HCT116 (cell line): Measurements from ENCODE around the gene EP300. TPM values are rescaled to one million over a fixed set of nuclear protein-coding genes. Genes with fewer than 3 reads are reported as not detected.

Experiments
- ATAC-seq: fragments of 200-7000 bp; cut with Tn5 transposase; 2 replicates; pipeline ENCODE4 v1.9.1; 2020; ENCODE audit warnings: mild to moderate bottlenecking, moderate library complexity
- BruUV-seq: library from RNA; stranded (reverse); fragments of 400-500 nt; replicated peaks from 2 replicates; lab custom pipeline; 2021; lab: Mats Ljungman, UMichigan
- CTCF ChIA-PET: fragments of 300-600 bp; sonication (Branson Sonifier 250); formaldehyde crosslinking; loops from one replicate; lab custom pipeline; 2021; ENCODE audit warnings: antibody characterized with exemption; lab: Charles Lee
- POLR2A ChIA-PET: fragments of 300-600, 350-600 bp; sonication (Branson Sonifier 250); formaldehyde crosslinking; loops from one replicate; lab custom pipeline; 2021; ENCODE audit warnings: antibody characterized with exemption; lab: Charles Lee
- RAD21 ChIA-PET, 2 experiments: fragments of 300-600 bp; sonication (Branson Sonifier 250); formaldehyde crosslinking; loops; one replicate each; lab custom pipeline; 2023; ENCODE audit warnings: low total read pairs in 2 of 2; ENCODE audit not compliant: uncharacterized antibody in 2 of 2, unreplicated experiment in 2 of 2, low non-redundant PET in 1 of 2; lab: Charles Lee
- DNase-seq: peaks from one replicate; pipeline ENCODE4 v3.0.0-alpha.2; 2010; ENCODE audit warnings: low read depth, low spot score
- H2AFZ ChIP-seq: fragments of 200-600 bp; shearing (Covaris generic), sonication (generic); 2 replicates; pipeline ENCODE4 v1.6.1; 2017; ENCODE audit warnings: low read depth, mixed run types, mixed read lengths, antibody characterized with exemption, low read length; ENCODE audit not compliant: poor library complexity, severe bottlenecking
- H3K27ac ChIP-seq: 2 replicates; pipeline ENCODE4 v1.5.1; 2012; ENCODE audit warnings: low read depth, low read length
- H3K27me3 ChIP-seq: fragments of 200-600 bp; sonication (generic); 2 replicates; pipeline ENCODE4 v1.6.1; 2016; ENCODE audit warnings: mixed run types, low read length, mixed read lengths; ENCODE audit not compliant: insufficient read depth
- H3K36me3 ChIP-seq, 2 experiments: fragments of 200-500 bp in 1 of 2; fragments of 200-600 bp in 1 of 2; sonication (Bioruptor generic) in 1 of 2; sonication (generic) in 1 of 2; 2 replicates each; pipeline versions ENCODE4 v1.5.1 to v1.6.1; 2014 to 2016; ENCODE audit warnings: low read length in 2 of 2, inconsistent platforms in 1 of 2, mixed read lengths in 1 of 2, mixed run types in 1 of 2; ENCODE audit not compliant: insufficient read depth in 2 of 2, control insufficient read depth in 1 of 2
- H3K4me1 ChIP-seq, 2 experiments: fragments of 200-600 bp in 1 of 2; sonication (generic) in 1 of 2; 2 replicates each; pipeline versions ENCODE4 v1.5.1 to v1.6.1; 2012 to 2017; ENCODE audit warnings: low read length in 2 of 2, inconsistent platforms in 1 of 2, mild to moderate bottlenecking in 1 of 2, mixed read lengths in 1 of 2, mixed run types in 1 of 2, moderate library complexity in 1 of 2; ENCODE audit not compliant: insufficient read depth in 2 of 2, control insufficient read depth in 1 of 2
- H3K4me2 ChIP-seq: fragments of 200-600 bp; sonication (generic); 2 replicates; pipeline ENCODE4 v1.6.1; 2017; ENCODE audit warnings: mixed run types, low read length, mixed read lengths
- H3K4me3 ChIP-seq, 2 experiments: fragments of 200-600 bp in 1 of 2; sonication (generic) in 1 of 2; replicated peaks in 1 of 2; 2 replicates each; pipeline ENCODE4 v1.5.1; 2011 to 2016; ENCODE audit warnings: low read length in 2 of 2, control low read depth in 1 of 2, low read depth in 1 of 2, mild to moderate bottlenecking in 1 of 2, mixed read lengths in 1 of 2, mixed run types in 1 of 2
- H3K79me2 ChIP-seq: fragments of 200-600 bp; sonication (generic); 2 replicates; pipeline ENCODE4 v1.6.1; 2017; ENCODE audit warnings: mild to moderate bottlenecking, mixed run types, low read length, moderate library complexity, mixed read lengths; ENCODE audit not compliant: insufficient read depth
- H3K9ac ChIP-seq: fragments of 200-600 bp; sonication (generic); 2 replicates; pipeline ENCODE4 v1.6.1; 2016; ENCODE audit warnings: low read length, mixed read lengths
- H3K9me2 ChIP-seq: fragments of 200-600 bp; sonication (generic), shearing (Covaris generic); 2 replicates; pipeline ENCODE4 v1.6.1; 2017; ENCODE audit warnings: mixed run types, mild to moderate bottlenecking, moderate library complexity; ENCODE audit not compliant: insufficient read depth
- H3K9me3 ChIP-seq, 2 experiments: fragments of 200-500 bp in 1 of 2; fragments of 200-600 bp in 1 of 2; sonication (Bioruptor generic) in 1 of 2; sonication (generic) in 1 of 2; 2 replicates each; pipeline ENCODE4 v1.6.1; 2014 to 2017; ENCODE audit warnings: low read length in 2 of 2, mixed read lengths in 2 of 2, inconsistent platforms in 1 of 2, low read depth in 1 of 2, mild to moderate bottlenecking in 1 of 2, mixed run types in 1 of 2, moderate library complexity in 1 of 2; ENCODE audit not compliant: control insufficient read depth in 1 of 2, insufficient read depth in 1 of 2
- H4K20me1 ChIP-seq: fragments of 200-600 bp; sonication (generic), shearing (Covaris generic); 2 replicates; pipeline ENCODE4 v1.6.1; 2017; ENCODE audit warnings: mixed run types, mild to moderate bottlenecking, moderate library complexity; ENCODE audit not compliant: insufficient read depth
- ATF3 ChIP-seq: IDR thresholded peaks from 2 replicates; pipeline ENCODE4 v1.6.1; 2012
- CBX3 ChIP-seq: IDR thresholded peaks from 2 replicates; pipeline ENCODE4 v1.6.1; 2012; ENCODE audit warnings: low read depth
- CEBPB ChIP-seq: IDR thresholded peaks from 2 replicates; pipeline ENCODE4 v1.6.1; 2012; ENCODE audit warnings: low read depth
- CTCF ChIP-seq, 3 experiments: fragments of 200-600 bp in 1 of 3; sonication (generic) in 1 of 3; IDR thresholded peaks in 2 of 3; conservative IDR thresholded peaks in 1 of 3; 2 replicates each; pipeline ENCODE4 v1.5.1; 2012 to 2017; ENCODE audit warnings: low read depth in 2 of 3, low read length in 2 of 3, antibody characterized with exemption in 1 of 3, borderline replicate concordance in 1 of 3, control low read depth in 1 of 3, mild to moderate bottlenecking in 1 of 3, mixed read lengths in 1 of 3, mixed run types in 1 of 3, moderate library complexity in 1 of 3; ENCODE audit not compliant: insufficient read depth in 1 of 3
- EGR1 ChIP-seq: IDR thresholded peaks from 2 replicates; pipeline ENCODE4 v1.6.1; 2012; ENCODE audit warnings: low read depth
- ELF1 ChIP-seq: IDR thresholded peaks from 2 replicates; pipeline ENCODE4 v1.6.1; 2012; ENCODE audit warnings: low read depth, borderline replicate concordance
- EZH2 ChIP-seq: fragments of 200-600 bp; sonication (generic); IDR thresholded peaks from 2 replicates; pipeline ENCODE4 v1.6.1; 2017; ENCODE audit warnings: antibody characterized with exemption, mixed run types
- EZH2phosphoT487 ChIP-seq: fragments of 200-600 bp; IDR thresholded peaks from 2 replicates; pipeline ENCODE4 v1.6.1; 2018; ENCODE audit warnings: antibody characterized with exemption, borderline replicate concordance
- FOSL1 ChIP-seq: IDR thresholded peaks from 2 replicates; pipeline ENCODE4 v1.6.1; 2012; ENCODE audit warnings: low read depth
- JUND ChIP-seq: IDR thresholded peaks from 2 replicates; pipeline ENCODE4 v1.6.1; 2012
- MAX ChIP-seq: IDR thresholded peaks from 2 replicates; pipeline ENCODE4 v1.6.1; 2012
- POLR2A ChIP-seq: IDR thresholded peaks from 2 replicates; pipeline ENCODE4 v1.7.0; 2011; ENCODE audit warnings: borderline replicate concordance; ENCODE audit not compliant: insufficient read depth, insufficient read length; ENCODE audit errors: extremely low read depth
- POLR2AphosphoS5 ChIP-seq: IDR thresholded peaks from 2 replicates; pipeline ENCODE4 v1.6.1; 2011; ENCODE audit warnings: mild to moderate bottlenecking, low read depth, low read length, moderate library complexity
- RAD21 ChIP-seq: IDR thresholded peaks from 2 replicates; pipeline ENCODE4 v1.6.1; 2012; ENCODE audit warnings: low read depth, mild to moderate bottlenecking
- REST ChIP-seq: IDR thresholded peaks from 2 replicates; pipeline ENCODE4 v1.6.1; 2012; ENCODE audit warnings: low read depth
- SIN3A ChIP-seq: IDR thresholded peaks from 2 replicates; pipeline ENCODE4 v1.6.1; 2012; ENCODE audit warnings: low read depth
- SRF ChIP-seq: IDR thresholded peaks from 2 replicates; pipeline ENCODE4 v1.6.1; 2012; ENCODE audit warnings: low read depth
- TCF7L2 ChIP-seq: IDR thresholded peaks from 2 replicates; pipeline ENCODE4 v1.7.0; 2011; ENCODE audit warnings: borderline replicate concordance, inconsistent platforms; ENCODE audit not compliant: insufficient read depth, insufficient read length; ENCODE audit errors: extremely low read depth
- YY1 ChIP-seq: IDR thresholded peaks from 2 replicates; pipeline ENCODE4 v1.6.1; 2011; ENCODE audit warnings: low read length, low read depth, moderate library complexity, mild to moderate bottlenecking; ENCODE audit not compliant: insufficient replicate concordance; ENCODE audit errors: extremely low read depth
- ZFX ChIP-seq: fragments of 450-650 bp; IDR thresholded peaks from 2 replicates; pipeline ENCODE4 v1.6.1; 2017
- ZNF274 ChIP-seq: fragments of 200-500 bp; sonication (Bioruptor generic); IDR thresholded peaks from 2 replicates; pipeline ENCODE4 v1.6.1; 2014; ENCODE audit warnings: mild to moderate bottlenecking, low read depth, low read length, inconsistent platforms
- intact Hi-C: fragments of 100-400 bp; cut with micrococcal nuclease; formaldehyde crosslinking; loops from 2 replicates; pipeline ENCODE4 v1.10.0; 2022
- total RNA-seq: library from RNA; stranded (reverse); gene quantifications from one replicate; pipeline ENCODE4 v1.2.1, GENCODE V29; 2021; ENCODE audit not compliant: unreplicated experiment

EP300 gene
- total RNA-seq, 1 experiment from 2014 or later, result 38.8 TPM

GRCh38 chr22:41091132-41092022 is 1.0 kb upstream of the EP300 start:
- intact Hi-C loops, result loop anchor here (1.0 to 10.0 kb wide), 5 partner anchors 69 to 353 kb away; partner anchors contain the start of genes RBX1, TEF and TOB2
- DNase-seq, result peak; percentile 95
- no peaks in the 10 kb centered on the region for H3K27me3 ChIP-seq
- ChIA-PET RAD21 (interaction anchor here (0.8 to 1.4 kb wide), 3 partner anchors 140 to 169 kb away, joined by 3 to 5 read pairs (median 3); partner anchors contain the start of gene RBX1 (in 1 of the 2)), CTCF (interaction anchor here (2.4 kb wide), 1 partner anchor 169 kb away, joined by 10 read pairs; no protein-coding TSS in a partner anchor), POLR2A (interaction anchor here (1.0 to 1.5 kb wide), 2 partner anchors 140 kb away, joined by 3 to 7 read pairs; partner anchors contain the start of gene RBX1)
- no peaks in the 10 kb centered on the region for H3K9me3 ChIP-seq
- H3K4me3 ChIP-seq, result peak overlapping the region; percentile 71 to 72
- no peaks in the 10 kb centered on the region for H3K9me2 ChIP-seq
- peak overlapping the region; percentile 96 for H3K9ac ChIP-seq
- no peak overlapping the region for H2AFZ ChIP-seq
- H4K20me1 ChIP-seq, result peaks cover 25% of the 10 kb centered on the region; the same call in 1 of the 2 replicates
- H3K79me2 ChIP-seq, result peaks cover 41% of the 10 kb centered on the region
- ATAC-seq, result peak; percentile 92
- H3K4me1 ChIP-seq, result peaks cover 13 to 26% of the 10 kb centered on the region in 2 experiments; a peak in 3 of 4 replicates
- H3K27ac ChIP-seq, result peak overlapping the region; percentile 100
- peak overlapping the region; percentile 90 for H3K4me2 ChIP-seq
- H3K36me3 ChIP-seq, result peaks cover 3 to 17% of the 10 kb centered on the region in 2 experiments; a peak in 1 of 4 replicates
- BruUV-seq, result TSS peak; percentile 99
- TF ChIP-seq FOSL1 (no peak), REST (no peak), ELF1 (peak; percentile 89), EZH2 (no peak), POLR2A (no peak), EGR1 (peak; percentile 84), CTCF (IDR thresholded peaks at IDR 0.05 in 2 of 3, conservative IDR thresholded peaks at IDR 0.05 in 1 of 3; ENCODE audit: borderline replicate concordance in 1 of 3, insufficient read depth in 1 of 3, low read depth in 2 of 3, low read length in 2 of 3) (no peak), RAD21 (peak; percentile 34; the same call in 1 of the 2 replicates), CEBPB (no peak), SRF (0 out of 2 replicates have a peak, but pooled peaks have one; percentile 54), ATF3 (no peak), CBX3 (0 out of 2 replicates have a peak, but pooled peaks have one; percentile 29), YY1 (peak; percentile 97), SIN3A (peak; percentile 80; the same call in 1 of the 2 replicates), MAX (peak; percentile 68), JUND (no peak), ZFX (no peak), POLR2AphosphoS5 (peak; percentile 75), ZNF274 (no peak), EZH2phosphoT487 (no peak), TCF7L2 (peak; percentile 26)
